ENCODE data around the gene SPAG7.

DNA sequence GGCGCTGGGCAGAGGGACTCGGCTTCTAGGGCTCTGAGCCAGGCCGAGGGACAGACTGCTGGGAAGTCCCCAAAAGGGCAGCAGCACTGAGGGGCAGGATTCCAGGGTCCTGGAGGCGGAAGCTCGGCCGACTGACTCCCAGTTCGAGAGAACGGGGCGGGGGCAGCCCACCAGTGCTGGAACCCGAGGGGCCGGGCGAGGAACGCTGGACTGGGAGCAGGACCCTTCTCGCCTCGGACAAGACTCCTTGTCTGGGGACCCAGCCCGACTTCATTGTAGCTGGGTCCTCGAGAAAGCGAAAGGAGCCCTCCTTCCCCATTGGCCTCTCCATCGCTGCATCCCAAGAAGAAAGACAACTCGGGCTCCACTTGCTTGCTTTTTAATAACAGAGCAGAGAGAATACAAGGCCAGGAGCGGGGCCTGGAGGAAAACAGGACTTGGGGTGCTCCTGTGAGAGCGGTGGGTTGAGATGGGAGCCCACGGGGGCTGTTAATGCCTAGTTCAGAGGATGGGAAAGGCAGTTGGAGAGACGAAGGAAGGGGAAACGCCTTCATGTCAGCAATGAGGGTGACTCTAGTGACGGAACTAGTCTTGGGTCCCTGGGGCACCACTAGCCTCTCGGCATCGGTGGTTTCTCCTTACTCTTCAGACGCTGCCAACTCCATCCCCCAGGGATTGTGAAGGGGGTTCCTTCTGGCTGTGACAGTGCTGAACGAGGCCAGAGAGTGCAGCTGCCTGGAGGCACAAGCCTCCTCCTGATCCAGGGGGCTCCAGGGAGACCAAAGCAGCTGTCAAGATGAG, 20.4 kb upstream of the SPAG7 start:
- TF ChIP-seq ZNF274 (IDR thresholded peaks at IDR 0.05; ENCODE audit: low read length) (no peak), ZNF274 (tag by site-specific recombination; IDR thresholded peaks at IDR 0.05; ENCODE audit: borderline replicate concordance) (no peak), ZNF112 (tag by site-specific recombination; IDR thresholded peaks at IDR 0.05) (no peak), SCRT1 (tag by site-specific recombination; IDR thresholded peaks at IDR 0.05; ENCODE audit: borderline replicate concordance) (no peak), EGR2 (tag by site-specific recombination; IDR thresholded peaks at IDR 0.05; ENCODE audit: low read depth) (no peak), GLI4 (tag by site-specific recombination; IDR thresholded peaks at IDR 0.05) (no peak)
- TF ChIP-seq, protein P1, sequence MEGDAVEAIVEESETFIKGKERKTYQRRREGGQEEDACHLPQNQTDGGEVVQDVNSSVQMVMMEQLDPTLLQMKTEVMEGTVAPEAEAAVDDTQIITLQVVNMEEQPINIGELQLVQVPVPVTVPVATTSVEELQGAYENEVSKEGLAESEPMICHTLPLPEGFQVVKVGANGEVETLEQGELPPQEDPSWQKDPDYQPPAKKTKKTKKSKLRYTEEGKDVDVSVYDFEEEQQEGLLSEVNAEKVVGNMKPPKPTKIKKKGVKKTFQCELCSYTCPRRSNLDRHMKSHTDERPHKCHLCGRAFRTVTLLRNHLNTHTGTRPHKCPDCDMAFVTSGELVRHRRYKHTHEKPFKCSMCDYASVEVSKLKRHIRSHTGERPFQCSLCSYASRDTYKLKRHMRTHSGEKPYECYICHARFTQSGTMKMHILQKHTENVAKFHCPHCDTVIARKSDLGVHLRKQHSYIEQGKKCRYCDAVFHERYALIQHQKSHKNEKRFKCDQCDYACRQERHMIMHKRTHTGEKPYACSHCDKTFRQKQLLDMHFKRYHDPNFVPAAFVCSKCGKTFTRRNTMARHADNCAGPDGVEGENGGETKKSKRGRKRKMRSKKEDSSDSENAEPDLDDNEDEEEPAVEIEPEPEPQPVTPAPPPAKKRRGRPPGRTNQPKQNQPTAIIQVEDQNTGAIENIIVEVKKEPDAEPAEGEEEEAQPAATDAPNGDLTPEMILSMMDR (tag by site-specific recombination; IDR thresholded peaks at IDR 0.05), result no peak
- TF ChIP-seq, protein P2, sequence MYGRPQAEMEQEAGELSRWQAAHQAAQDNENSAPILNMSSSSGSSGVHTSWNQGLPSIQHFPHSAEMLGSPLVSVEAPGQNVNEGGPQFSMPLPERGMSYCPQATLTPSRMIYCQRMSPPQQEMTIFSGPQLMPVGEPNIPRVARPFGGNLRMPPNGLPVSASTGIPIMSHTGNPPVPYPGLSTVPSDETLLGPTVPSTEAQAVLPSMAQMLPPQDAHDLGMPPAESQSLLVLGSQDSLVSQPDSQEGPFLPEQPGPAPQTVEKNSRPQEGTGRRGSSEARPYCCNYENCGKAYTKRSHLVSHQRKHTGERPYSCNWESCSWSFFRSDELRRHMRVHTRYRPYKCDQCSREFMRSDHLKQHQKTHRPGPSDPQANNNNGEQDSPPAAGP (tag by site-specific recombination; IDR thresholded peaks at IDR 0.05), result no peak
- TF ChIP-seq, protein P3, sequence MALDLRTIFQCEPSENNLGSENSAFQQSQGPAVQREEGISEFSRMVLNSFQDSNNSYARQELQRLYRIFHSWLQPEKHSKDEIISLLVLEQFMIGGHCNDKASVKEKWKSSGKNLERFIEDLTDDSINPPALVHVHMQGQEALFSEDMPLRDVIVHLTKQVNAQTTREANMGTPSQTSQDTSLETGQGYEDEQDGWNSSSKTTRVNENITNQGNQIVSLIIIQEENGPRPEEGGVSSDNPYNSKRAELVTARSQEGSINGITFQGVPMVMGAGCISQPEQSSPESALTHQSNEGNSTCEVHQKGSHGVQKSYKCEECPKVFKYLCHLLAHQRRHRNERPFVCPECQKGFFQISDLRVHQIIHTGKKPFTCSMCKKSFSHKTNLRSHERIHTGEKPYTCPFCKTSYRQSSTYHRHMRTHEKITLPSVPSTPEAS (tag by site-specific recombination; IDR thresholded peaks at IDR 0.05), result no peak
- TF ChIP-seq, protein P4, sequence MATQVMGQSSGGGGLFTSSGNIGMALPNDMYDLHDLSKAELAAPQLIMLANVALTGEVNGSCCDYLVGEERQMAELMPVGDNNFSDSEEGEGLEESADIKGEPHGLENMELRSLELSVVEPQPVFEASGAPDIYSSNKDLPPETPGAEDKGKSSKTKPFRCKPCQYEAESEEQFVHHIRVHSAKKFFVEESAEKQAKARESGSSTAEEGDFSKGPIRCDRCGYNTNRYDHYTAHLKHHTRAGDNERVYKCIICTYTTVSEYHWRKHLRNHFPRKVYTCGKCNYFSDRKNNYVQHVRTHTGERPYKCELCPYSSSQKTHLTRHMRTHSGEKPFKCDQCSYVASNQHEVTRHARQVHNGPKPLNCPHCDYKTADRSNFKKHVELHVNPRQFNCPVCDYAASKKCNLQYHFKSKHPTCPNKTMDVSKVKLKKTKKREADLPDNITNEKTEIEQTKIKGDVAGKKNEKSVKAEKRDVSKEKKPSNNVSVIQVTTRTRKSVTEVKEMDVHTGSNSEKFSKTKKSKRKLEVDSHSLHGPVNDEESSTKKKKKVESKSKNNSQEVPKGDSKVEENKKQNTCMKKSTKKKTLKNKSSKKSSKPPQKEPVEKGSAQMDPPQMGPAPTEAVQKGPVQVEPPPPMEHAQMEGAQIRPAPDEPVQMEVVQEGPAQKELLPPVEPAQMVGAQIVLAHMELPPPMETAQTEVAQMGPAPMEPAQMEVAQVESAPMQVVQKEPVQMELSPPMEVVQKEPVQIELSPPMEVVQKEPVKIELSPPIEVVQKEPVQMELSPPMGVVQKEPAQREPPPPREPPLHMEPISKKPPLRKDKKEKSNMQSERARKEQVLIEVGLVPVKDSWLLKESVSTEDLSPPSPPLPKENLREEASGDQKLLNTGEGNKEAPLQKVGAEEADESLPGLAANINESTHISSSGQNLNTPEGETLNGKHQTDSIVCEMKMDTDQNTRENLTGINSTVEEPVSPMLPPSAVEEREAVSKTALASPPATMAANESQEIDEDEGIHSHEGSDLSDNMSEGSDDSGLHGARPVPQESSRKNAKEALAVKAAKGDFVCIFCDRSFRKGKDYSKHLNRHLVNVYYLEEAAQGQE (tag by site-specific recombination; IDR thresholded peaks at IDR 0.05), result no peak
- TF ChIP-seq, protein P5, sequence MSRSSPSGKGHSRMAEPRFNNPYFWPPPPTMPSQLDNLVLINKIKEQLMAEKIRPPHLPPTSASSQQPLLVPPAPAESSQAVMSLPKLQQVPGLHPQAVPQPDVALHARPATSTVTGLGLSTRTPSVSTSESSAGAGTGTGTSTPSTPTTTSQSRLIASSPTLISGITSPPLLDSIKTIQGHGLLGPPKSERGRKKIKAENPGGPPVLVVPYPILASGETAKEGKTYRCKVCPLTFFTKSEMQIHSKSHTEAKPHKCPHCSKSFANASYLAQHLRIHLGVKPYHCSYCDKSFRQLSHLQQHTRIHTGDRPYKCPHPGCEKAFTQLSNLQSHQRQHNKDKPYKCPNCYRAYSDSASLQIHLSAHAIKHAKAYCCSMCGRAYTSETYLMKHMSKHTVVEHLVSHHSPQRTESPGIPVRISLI (tag by site-specific recombination; IDR thresholded peaks at IDR 0.05), result no peak
- TF ChIP-seq, protein P6, sequence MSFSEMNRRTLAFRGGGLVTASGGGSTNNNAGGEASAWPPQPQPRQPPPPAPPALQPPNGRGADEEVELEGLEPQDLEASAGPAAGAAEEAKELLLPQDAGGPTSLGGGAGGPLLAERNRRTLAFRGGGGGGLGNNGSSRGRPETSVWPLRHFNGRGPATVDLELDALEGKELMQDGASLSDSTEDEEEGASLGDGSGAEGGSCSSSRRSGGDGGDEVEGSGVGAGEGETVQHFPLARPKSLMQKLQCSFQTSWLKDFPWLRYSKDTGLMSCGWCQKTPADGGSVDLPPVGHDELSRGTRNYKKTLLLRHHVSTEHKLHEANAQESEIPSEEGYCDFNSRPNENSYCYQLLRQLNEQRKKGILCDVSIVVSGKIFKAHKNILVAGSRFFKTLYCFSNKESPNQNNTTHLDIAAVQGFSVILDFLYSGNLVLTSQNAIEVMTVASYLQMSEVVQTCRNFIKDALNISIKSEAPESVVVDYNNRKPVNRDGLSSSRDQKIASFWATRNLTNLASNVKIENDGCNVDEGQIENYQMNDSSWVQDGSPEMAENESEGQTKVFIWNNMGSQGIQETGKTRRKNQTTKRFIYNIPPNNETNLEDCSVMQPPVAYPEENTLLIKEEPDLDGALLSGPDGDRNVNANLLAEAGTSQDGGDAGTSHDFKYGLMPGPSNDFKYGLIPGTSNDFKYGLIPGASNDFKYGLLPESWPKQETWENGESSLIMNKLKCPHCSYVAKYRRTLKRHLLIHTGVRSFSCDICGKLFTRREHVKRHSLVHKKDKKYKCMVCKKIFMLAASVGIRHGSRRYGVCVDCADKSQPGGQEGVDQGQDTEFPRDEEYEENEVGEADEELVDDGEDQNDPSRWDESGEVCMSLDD (tag by site-specific recombination; IDR thresholded peaks at IDR 0.05), result peak; percentile 19; the same call in 1 of the 2 replicates
